HG02678 (cell line): ENCODE results near the gene TENM3.

ENCODE experiments used
- ATAC-seq: cut with Tn5 transposase; IDR thresholded peaks from one replicate; pipeline ENCODE4 v1.9.1; 2021; ENCODE audit warnings: mild to moderate bottlenecking, moderate library complexity; ENCODE audit not compliant: unreplicated experiment

TENM3 gene

DNA sequence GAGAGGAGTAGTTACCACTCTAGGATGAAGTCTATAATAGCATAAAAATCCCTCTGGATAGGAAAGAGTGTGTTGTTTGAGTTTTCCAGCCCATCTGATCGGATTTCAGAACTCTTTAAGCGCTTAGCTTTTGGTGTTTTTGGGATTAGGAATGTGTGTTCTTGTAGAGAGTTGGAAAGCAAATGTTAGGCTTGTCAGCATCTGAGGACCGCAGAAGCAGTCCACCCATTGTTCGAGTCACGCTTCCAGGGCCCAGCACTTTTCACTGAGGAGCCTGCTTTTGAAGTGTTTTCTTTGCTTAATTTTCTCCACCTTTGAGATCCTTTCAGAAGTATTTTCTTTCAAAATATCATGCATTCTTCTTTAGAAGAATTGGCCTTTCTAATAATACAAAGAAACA, 306.2 kb downstream of the TENM3 start:
- no peak for ATAC-seq

DNA sequence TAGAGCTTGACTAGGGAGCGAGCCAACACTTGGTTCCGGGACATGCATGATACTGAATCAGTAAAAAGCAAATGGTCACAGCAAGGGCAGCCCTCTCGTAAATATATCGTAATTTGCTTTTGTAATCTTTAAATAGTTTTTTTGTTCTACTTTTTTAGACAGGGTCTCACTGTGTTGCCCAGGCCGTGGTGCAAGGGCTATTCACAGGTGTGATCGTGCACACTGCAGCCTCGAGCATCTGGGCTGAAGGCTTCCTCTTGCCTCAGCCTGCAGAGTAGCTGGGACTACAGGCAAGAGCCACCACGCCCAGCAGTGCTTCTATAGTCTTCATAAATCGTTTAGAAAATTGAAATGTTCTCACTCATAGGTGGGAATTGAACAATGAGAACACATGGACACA, 309.7 kb downstream of the TENM3 start:
- ATAC-seq: no peak

DNA sequence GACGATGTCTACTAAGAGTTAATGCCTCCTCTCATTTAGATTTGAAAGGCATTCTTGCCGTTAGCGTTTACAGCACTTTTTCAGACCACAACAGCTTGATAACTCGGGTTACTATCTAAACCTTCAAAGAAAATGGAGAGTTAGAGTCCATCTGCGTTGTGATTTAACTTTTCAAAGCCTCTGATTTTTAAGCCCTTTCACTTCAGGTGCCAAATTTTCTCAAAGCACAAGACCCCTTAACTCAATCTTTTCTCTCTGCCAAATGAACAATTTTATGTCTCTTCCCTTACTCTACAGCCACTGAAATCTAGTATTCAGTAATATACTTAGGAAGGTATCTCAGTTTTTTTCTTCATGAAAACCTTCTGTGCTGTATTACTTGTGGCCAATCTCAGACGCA, 310.5 kb downstream of the TENM3 start:
- no peak for ATAC-seq

DNA sequence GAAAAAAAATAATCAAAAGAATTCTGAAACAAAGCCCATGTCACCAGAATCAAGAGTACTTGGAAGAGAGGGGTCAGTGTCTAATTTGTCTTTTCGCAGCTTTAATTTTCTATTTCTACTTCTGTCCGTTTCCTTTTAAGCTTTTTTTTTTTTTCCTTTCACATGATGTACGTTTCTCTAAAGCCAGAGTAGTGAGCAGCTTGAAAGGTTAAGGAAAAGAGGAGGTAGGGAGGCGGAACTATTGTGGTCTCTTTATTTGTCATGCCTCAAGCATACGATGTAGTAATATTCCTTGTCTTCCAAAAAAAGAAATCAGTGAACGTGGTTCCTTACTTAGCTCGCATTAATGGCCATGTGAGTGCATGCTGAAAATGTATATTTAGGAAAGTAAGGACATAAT, 311.5 kb downstream of the TENM3 start:
- ATAC-seq: no peak

DNA sequence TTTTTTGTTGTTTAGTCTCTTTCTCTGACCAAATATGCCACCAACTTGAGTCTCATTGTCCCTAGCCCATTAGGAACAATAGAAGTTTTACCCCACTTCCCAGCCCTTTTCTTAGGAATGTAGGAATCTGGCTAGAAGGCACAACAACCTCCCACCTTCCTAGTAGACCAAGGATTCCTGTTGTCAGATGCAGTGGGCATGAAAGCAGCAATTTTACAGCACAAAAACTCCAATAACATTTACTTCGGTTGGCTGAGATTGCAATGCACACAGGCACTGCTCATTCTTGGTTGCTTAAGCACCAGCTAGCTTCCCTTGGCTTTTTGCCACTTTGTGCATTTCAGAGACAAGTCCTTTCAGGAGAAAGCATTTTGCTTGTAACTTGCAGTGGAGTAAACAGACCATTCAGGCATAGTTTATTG, 312.8 kb downstream of the TENM3 start:
- ATAC-seq: no peak

DNA sequence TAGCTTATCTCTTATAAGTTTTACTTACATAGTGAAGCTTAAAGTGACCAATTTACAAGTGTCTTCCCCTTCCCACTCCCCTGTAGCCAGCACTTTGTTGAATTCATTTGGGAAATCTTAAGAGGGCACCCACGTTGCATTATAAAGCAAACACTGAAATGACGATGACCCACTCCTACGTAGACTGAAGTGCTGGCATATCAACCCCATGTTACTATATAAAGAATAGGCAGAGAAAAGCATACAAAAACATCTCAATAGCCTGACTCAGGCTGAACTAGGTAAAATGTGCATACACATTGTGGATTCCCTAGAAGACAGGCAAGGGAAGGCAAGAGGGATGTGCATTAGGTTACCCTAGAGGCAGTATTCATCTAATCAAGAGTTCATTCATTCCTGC, 313.4 kb downstream of the TENM3 start:
- ATAC-seq: no peak

DNA sequence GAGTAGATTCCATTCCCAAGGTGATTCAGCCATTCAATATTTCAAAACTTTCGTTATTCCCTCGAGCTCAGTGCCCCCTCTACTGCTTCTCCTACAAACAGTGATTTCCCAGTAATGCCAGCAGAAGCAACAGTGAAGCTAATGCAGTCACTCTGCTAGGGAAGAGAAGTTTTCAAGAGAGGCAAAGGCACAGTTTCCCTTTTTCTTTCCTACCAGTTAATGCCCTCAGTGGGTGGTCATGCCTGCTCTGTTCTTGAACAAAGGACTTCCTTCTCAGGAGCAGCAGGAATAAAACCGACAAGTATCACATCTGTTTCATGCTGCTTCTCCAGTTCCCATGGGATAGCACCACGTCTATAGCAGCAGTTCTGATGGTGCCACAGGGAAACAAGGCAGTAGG, 317.2 kb downstream of the TENM3 start:
- ATAC-seq: no peak

DNA sequence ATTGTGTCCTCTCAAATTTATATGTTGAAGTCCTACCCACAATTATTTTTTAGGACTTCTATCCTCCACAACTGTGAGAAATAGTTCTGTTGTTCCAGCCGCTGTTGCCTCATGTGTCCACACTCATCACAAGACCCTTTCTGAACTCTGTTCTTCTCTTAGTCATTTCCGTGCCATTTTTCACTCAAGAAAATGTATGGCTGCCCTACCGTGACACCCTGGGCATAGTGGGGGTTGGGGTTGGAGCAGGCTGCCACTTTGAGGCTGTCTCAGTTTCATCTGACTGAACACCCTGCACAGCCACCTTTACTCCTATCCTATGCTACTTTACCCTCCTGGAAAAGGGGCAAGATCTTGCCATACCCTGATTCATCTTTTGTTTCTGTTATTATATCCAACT, 319.1 kb downstream of the TENM3 start:
- no peak for ATAC-seq

DNA sequence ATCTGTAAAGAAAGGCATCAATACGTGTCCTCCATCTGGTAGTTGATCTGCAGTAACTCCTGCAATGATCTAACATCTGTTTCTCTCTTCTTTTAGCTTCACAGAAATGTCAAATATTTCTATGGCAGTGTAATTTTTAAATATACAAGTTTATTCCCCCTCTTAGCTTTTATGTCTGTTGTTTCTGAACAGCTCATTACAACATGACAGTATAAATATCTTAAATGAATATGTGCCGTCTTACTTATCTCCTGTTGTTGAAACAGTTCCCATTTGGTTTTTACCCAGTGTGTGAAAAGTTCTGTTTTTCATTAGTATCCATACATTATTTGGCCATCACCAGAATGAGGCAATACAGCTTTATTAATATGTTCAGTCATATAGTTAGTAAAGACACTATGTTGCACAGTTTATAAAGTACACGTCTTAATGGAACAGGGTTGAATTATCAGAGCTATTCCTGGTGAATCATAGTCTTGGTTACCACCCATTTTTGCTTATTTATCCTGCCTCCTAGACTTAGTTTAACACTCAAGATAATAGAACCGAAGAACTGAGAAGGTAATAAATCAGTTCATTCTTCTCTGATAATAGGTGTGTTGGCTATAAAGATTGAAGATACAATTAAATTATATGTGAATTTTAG, 321.6 kb downstream of the TENM3 start:
- ATAC-seq: no peak

DNA sequence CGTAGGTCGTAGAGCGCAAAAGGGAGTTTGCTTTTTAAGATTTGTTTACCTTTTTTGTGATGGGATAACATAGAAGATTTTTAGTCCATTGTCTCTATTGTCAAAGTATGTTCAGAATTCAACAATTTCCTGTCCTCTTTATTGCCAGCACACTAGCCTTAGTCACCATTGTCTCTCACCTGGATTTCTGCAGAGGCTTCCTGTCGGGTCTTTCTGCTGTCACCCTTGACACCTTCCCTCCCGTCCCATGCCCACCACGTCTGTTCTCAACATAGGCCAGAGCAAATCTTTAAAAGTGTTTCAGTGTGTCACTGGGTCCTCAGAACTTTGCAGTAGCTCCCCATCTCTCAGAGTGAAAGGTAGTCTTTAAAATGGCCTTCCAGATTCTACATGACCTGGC, 323.9 kb downstream of the TENM3 start:
- no peak for ATAC-seq

DNA sequence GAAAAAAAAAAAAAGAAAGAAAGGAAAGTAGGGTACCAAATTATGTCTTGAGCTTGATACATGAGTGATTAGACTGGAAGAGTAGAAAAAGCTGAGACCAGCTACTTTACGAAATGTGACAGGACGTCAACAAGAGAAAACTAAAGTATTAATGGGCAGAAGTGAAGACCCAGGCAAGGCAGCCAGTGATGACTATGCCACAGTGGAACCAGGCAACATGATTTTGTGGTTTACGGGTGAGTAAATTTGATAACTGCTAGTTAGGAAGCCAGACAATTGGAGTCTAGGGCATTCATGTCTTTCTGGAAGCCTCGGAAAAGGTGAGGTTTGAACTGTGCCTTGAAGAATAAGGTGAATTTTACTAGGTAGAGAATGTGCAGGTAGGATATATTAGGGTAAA, 326.4 kb downstream of the TENM3 start:
- ATAC-seq: no peak

DNA sequence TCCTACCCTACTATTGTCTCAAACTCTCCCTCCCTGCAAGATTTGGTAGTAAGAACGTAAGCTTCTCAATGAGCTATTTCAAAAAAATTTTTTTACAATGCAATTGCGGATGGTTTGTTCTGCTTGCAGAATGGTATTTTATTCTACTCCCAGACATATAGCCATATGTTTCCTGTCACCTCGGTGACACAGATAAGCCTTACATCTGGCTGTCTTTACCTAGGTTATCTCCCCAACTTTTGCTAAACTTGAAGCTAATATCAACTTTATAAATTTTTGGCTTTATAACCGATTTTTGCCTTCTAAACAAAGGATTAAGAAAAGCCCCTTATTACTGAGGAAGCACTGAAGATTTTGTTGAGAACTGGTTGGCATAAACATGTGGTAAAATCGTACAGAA, 331.5 kb downstream of the TENM3 start:
- ATAC-seq: no peak

DNA sequence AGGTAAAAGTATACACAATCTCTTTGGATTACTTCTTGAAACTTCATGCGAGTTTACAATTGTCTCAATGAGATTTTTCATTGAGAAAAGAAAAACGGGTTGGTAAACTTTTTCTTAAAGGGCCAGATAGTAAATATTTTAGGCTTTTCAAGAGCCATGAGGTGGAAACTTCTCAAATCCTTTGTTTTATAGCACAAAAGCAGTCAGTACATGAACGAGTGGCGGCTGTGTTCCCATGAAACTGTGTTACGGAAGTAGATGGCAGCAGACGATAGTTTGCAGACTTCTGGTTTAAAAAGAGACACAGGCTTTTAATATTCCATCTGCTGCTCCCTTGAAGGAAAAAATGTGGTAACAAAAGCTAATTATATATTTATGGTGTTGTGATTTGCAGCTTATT, 332.0 kb downstream of the TENM3 start:
- no peak for ATAC-seq

DNA sequence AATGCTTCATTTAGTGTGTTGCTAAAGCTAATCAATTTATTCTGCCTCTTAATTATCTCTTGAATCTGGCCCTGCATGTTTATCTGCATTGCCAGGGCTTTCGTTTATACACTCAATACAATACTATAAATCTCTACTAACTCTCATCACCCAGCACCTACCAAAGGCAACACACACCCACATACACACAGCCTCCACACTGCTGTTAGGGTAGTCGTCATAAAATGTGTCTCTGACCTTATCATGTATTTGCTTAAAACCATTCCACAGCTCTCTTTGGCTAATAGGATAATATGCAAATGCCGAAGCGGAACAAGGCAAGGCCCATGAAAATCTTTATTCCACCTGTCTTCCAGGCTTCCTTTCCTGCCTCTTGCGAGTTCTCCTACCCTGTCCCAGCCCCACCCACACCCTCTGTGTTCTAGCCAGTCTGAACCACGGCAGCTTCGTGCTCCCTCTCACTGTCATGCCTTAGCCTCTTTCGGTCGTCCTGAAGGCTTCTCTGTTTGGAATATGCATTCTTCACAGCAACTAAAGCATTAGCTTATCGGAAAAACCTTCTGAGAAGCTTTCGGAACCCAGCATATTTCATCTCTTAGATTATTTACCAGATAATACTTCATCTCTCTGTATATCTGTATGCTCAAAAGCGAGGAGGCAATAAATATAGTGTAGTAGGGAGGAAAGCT, 333.5 kb downstream of the TENM3 start:
- ATAC-seq: no peak

DNA sequence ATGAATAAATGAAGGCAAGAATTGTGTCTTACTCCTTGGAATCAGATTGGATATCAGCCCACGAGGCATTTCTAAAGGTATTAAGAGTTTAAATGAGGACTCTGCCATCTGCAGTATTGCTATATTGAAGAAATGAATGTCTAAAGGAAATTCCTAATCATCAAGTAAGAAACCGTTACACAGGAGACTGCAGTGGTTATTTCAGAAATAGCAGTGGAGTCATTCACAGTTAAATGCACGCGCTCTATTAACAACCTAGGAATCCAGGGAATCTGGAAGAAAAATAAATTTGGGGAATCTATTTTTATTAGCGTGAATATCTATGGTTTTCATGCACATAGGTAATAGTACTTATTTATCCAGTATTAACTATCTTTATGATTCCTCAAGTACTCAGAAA, 334.2 kb downstream of the TENM3 start:
- no peak for ATAC-seq

DNA sequence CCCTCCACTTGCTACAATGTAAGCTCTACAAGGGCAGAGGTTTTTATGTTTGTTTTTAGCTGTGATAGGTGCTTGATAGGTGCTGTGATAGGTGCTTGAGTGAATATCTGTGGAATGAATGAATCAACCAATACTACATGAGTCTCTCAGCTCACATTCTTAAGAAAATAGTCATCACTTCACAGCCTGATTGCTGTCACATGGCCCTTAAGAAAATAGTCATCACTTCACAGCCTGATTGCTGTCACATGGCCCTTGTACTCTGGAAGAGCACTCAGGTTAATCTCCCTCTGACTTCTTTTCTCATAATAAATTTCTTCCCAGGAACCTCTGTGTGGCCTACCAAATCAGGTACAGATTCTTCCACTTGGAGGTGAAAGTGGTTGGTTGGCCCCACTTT, 335.2 kb downstream of the TENM3 start:
- no peak for ATAC-seq

DNA sequence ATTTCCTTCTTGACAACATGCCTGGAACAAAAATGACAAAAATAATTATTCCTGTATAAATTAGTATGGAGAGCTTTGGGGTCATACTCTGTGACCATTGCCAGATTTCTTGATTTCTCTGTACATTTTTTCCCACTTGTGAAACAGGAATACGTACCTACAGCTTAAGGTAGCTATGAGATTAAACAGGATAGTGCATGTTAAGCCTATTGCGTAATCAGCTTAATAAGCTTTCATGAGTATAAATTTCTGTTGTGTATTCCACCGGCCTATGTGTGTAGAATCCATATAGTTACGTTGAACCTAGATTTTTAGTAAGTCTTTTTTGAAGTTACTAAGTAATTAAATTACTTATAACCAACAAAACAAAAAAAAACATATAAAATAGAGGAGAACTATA, 339.0 kb downstream of the TENM3 start:
- ATAC-seq: no peak

DNA sequence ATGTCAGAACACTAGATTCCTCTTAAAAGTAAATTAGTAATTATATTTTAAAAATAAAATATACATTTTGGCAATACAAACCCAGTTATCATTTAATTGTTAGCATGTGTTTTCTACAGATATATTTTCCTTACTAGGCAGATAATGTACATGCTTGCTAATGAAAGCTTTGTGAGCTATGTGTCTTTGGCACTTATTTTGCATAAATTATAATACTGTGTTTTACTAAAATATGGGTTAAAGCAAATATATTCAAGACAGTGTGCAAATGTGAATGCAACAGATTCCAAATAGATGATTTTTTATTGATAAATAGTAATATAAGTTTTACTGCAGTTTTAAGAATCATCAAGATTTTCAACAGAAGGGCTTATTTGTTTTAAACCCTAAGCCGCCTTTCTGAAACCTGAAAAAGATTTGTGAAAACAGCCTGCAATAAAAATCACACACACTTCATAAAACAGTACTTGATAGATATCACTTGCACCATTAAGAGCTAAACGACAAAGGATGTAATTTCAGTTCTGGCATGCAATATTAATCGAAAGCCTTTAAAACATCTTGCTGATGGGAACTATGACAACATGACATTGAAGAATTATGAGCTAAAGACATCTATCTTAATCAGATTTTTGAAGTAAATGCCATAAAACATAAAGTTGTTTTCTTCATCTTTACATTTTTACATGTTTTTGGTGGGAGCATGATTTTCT, 340.7 kb downstream of the TENM3 start:
- ATAC-seq: no peak

DNA sequence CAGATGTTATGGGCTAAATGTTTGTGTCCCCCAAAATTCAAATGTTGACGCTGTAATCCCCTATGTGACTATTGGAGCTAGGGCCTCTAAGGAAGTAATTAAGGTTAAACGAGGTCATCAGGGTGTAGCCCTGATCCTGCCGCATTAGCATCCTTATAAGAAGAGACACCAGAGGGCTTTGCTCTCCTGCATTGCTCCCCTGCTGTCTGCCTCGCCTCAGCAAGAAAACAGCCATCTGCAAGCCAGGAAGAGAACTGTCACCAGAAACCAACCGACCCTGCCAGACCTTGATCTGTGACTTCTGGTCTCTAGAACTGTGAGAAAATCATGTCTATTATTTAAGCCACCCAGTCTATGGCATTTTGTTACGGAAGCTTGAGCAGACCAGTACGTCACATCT, 342.1 kb downstream of the TENM3 start:
- ATAC-seq: no peak

DNA sequence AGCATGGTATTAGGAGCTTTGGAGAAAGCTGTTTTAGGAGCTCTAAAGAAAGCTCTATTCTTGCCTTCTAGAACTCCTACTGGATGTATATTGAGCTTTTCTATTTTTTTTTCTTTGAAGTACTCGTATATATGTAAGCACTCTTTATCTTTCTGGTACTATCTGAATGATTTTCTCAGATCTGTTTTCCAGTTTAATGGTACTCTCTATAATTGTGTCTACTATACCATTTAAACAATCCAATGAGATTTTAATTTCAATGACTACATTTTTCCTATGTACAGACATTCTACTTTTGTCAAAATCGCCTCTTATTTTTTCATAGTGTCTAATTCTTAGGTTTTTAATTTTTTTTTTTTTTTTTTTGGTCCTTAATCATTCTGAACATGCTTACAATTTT, 345.9 kb downstream of the TENM3 start:
- ATAC-seq: no peak

DNA sequence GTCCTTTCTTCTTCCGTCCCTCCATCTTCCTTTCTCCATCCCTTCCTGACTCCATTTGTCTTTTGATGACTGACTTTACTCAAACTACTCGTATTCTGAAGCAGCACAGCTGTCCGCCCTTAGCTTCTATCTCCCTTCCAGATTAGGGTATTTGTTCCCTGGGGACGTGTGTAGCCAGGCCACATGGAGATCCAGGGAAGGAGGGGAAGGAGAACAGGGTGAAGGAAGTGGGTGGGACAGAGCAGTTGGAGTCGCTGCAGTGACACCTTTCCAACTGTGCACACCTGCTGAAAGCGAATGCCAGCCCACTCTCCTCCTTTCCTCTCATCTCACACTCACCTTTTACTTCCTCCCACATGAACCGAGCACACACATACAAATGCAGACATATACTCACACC, 350.2 kb downstream of the TENM3 start:
- ATAC-seq: no peak

DNA sequence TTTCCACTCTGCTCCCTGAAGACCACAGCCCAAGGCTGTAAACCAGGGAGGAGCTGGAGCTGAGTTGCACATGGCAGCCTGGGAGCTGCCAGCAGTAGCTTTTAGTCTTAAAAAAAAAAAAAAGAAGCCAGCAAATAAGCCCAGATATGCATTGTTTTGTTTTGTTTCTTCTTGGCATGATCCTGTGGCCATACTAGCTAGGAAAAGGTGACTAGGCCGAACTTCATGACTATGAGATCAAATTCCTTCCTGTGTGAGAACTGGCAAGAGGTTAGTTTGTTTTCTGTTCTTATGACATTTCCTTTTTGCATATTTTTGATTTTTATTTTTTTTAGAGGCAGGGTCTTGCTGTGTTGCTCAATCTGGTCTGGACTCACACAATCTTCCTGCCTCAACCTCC, 350.7 kb downstream of the TENM3 start:
- ATAC-seq: no peak
